GM12878 (cell line): ENCODE results near the gene KLF7. TPM values are rescaled to one million over a fixed set of nuclear protein-coding genes. Genes with fewer than 3 reads are reported as not detected.

ENCODE experiments used
- ATAC-seq: fragments of 200-7000 bp; cut with Tn5 transposase; 3 replicates; pipeline ENCODE4 v1.9.1; 2020; ENCODE audit warnings: mild to moderate bottlenecking, moderate library complexity
- BruUV-seq: library from RNA; stranded (reverse); fragments of 400-500 nt; replicated peaks from 2 replicates; lab custom pipeline; 2021; lab: Mats Ljungman, UMichigan
- CTCF ChIA-PET: fragments of 300-600 bp; sonication (Branson Sonifier 250); formaldehyde crosslinking; extraction: SDS; loops from one replicate; lab custom pipeline; 2021; ENCODE audit warnings: inconsistent platforms; lab: Yijun Ruan, JAX
- POLR2A ChIA-PET: fragments of 350-600 bp; formaldehyde crosslinking; extraction: SDS; loops from one replicate; lab custom pipeline; 2021; ENCODE audit warnings: inconsistent platforms; lab: Charles Lee
- RAD21 ChIA-PET: fragments of 300-600 bp; sonication (Branson Sonifier 250); formaldehyde crosslinking; loops from one replicate; lab custom pipeline; 2023; ENCODE audit warnings: antibody characterized with exemption; ENCODE audit not compliant: unreplicated experiment; lab: Charles Lee
- SMC1A ChIA-PET: fragments of 300-600 bp; sonication (Branson Sonifier 250); formaldehyde crosslinking; loops from one replicate; lab custom pipeline; 2023; ENCODE audit not compliant: unreplicated experiment, uncharacterized antibody; lab: Charles Lee
- DNase-seq: peaks from one replicate; pipeline ENCODE4 v3.0.0-alpha.2; 2011; ENCODE audit warnings: low read depth, low spot score
- FAIRE-seq: peaks from 3 replicates; lab custom pipeline; 2011; peaks lifted over from hg19 to GRCh38; lab: Jason Lieb, UNC
- H2AFZ ChIP-seq: 2 replicates; pipeline ENCODE4 v1.6.0; 2011; ENCODE audit warnings: low read depth, low read length, control low read depth; ENCODE audit not compliant: control insufficient read depth
- H3K27ac ChIP-seq: 2 replicates; pipeline ENCODE4 v1.5.1; 2011; ENCODE audit warnings: control low read depth; ENCODE audit not compliant: control insufficient read depth, insufficient read depth
- H3K27me3 ChIP-seq, 2 experiments: replicated peaks in 1 of 2; 2 replicates each; pipeline versions ENCODE4 v1.6.0 to v1.6.1; 2011; ENCODE audit warnings: low read length in 1 of 2; ENCODE audit not compliant: control insufficient read depth in 2 of 2, insufficient read depth in 2 of 2
- H3K36me3 ChIP-seq, 2 experiments: 2 replicates each; pipeline ENCODE4 v1.5.1; 2011; ENCODE audit warnings: low read length in 1 of 2; ENCODE audit not compliant: control insufficient read depth in 2 of 2, insufficient read depth in 2 of 2
- H3K4me1 ChIP-seq: 2 replicates; pipeline ENCODE4 v1.6.1; 2011; ENCODE audit warnings: mild to moderate bottlenecking, low read length, moderate library complexity, mixed read lengths; ENCODE audit not compliant: control insufficient read depth, insufficient read depth
- H3K4me2 ChIP-seq: 2 replicates; pipeline ENCODE4 v1.6.0; 2011; ENCODE audit warnings: control low read depth; ENCODE audit not compliant: control insufficient read depth, insufficient read depth
- H3K4me3 ChIP-seq: fragments of 200-600 bp; sonication (generic); 2 replicates; pipeline ENCODE4 v1.5.1; 2016
- H3K79me2 ChIP-seq: 2 replicates; pipeline ENCODE4 v1.6.0; 2011; ENCODE audit warnings: low read length; ENCODE audit not compliant: control insufficient read depth, insufficient read depth
- H3K9ac ChIP-seq: 2 replicates; pipeline ENCODE4 v1.8.0; 2011; ENCODE audit warnings: low read length, control low read depth, mixed read lengths; ENCODE audit not compliant: control insufficient read depth, insufficient read depth
- H3K9me3 ChIP-seq: replicated peaks from 3 replicates; pipeline ENCODE4 v1.5.1; 2011; ENCODE audit warnings: mild to moderate bottlenecking, low read length; ENCODE audit not compliant: control insufficient read depth, insufficient read depth
- H4K20me1 ChIP-seq: 2 replicates; pipeline ENCODE4 v1.6.0; 2011; ENCODE audit not compliant: control insufficient read depth, insufficient read depth
- CBFB ChIP-seq: IDR thresholded peaks from 2 replicates; pipeline ENCODE4 v1.6.1; 2016; ENCODE audit warnings: antibody characterized with exemption, low read depth
- KAT2A ChIP-seq: conservative IDR thresholded peaks from 2 replicates; pipeline ENCODE4 v1.6.1; 2011; ENCODE audit warnings: low read depth, low read length; ENCODE audit not compliant: control insufficient read depth
- MTA2 ChIP-seq: fragments of 450-650 bp; IDR thresholded peaks from 2 replicates; pipeline ENCODE4 v1.6.1; 2016; ENCODE audit warnings: low read depth, mild to moderate bottlenecking, moderate library complexity
- MXI1 ChIP-seq: fragments of 150-350 bp; IDR thresholded peaks from 2 replicates; pipeline ENCODE4 v1.6.1; 2011; ENCODE audit warnings: low read depth, mild to moderate bottlenecking, inconsistent platforms, low read length, improper control_type of control experiment
- SMARCA5 ChIP-seq: fragments of 450-650 bp; IDR thresholded peaks from 2 replicates; pipeline ENCODE4 v1.6.1; 2017; ENCODE audit warnings: mild to moderate bottlenecking
- ZNF24 ChIP-seq: fragments of 450-650 bp; IDR thresholded peaks from 2 replicates; pipeline ENCODE4 v1.6.1; 2017; ENCODE audit warnings: antibody characterized with exemption, mild to moderate bottlenecking
- WGBS: methylation state at CpG from one replicate; pipeline ENCODE4 v1.1.6; 2016; ENCODE audit warnings: low lambda C conversion rate; ENCODE audit not compliant: insufficient replicate concordance, insufficient coverage; ENCODE audit errors: missing lambda C conversion rate; 5-methylcytosine and 5-hydroxymethylcytosine counted together
- in situ Hi-C: fragments of 300-500 bp; cut with MboI; formaldehyde crosslinking; loops from 9 replicates; pipeline ENCODE4 v1.14.3; 2018; ENCODE audit warnings: mixed read lengths
- intact Hi-C: fragments of 100-400 bp; cut with micrococcal nuclease; formaldehyde crosslinking; loops from one replicate; pipeline ENCODE4 v1.14.2; 2022; ENCODE audit not compliant: unreplicated experiment
- polyA plus RNA-seq, 11 experiments: library from polyadenylated mRNA; depleted of rRNA in 4 of 11; unstranded in 6 of 11; stranded (reverse) in 5 of 11; fragments of >200 nt; fragmentation: Nextera tagmentation in 4 of 11; fragmentation: Illumina TruSeq in 1 of 11; extraction: Ambion mirVana in 4 of 11; extraction: Trizol in 1 of 11; gene quantifications; 1 replicate in 1 of 11; 2 replicates in 10 of 11; pipeline versions ENCODE4 v1.2.1 to v1.2.3, GENCODE V29; 2011 to 2016; ENCODE audit warnings: inconsistent platforms in 2 of 11, missing spikeins in 2 of 11, low read depth in 1 of 11
- total RNA-seq, 4 experiments: library from RNA; depleted of rRNA in 3 of 4; stranded (reverse); fragments of >200 nt in 3 of 4; fragmentation: Illumina TruSeq in 1 of 4; extraction: Trizol in 1 of 4; gene quantifications; 2 replicates each; pipeline versions ENCODE4 v1.2.1 to v1.2.3, GENCODE V29; 2013 to 2021
- TF ChIP-seq, protein P1 (sequence below): IDR thresholded peaks from 2 replicates; pipeline ENCODE4 v1.6.1; 2012; ENCODE audit warnings: low read length, inconsistent platforms

The KLF7 gene
- total and polyA plus RNA-seq, 10 of the 15 experiments (the other 5 are each of a cell fraction or from before 2014, with no cell fraction given), result 2.4 to 24.8 (median 8.5) TPM

DNA sequence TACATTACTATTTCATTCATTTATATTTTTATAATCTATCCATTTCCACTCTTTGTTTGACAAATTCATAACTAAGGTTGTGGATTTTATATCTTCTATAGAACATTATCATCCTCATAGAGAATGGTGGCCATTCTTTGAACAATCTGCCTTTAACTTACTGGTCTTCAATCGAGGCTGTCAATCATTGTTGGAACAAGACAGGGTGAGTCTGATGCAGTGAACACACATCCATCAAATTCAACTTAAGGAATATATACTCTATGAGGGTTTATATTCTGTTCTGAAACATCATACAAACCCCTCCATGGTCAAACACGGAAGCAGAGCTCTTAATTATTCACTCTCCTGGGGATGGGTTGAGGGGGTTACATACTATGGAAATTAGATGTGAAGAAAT, 28.3 kb upstream of the KLF7 start:
- SMC1A ChIA-PET, result interaction anchor here (1.3 kb wide), 1 partner anchor 46 kb away, joined by 4 read pairs; no protein-coding TSS in a partner anchor
- no peak overlapping the region for H2AFZ ChIP-seq
- FAIRE-seq (no peak), DNase-seq (no peak), ATAC-seq (no peak)
- TF ChIP-seq ZNF24, result no peak
- no peak for TF ChIP-seq MXI1
- no peak for TF ChIP-seq CBFB
- TF ChIP-seq, protein P1, sequence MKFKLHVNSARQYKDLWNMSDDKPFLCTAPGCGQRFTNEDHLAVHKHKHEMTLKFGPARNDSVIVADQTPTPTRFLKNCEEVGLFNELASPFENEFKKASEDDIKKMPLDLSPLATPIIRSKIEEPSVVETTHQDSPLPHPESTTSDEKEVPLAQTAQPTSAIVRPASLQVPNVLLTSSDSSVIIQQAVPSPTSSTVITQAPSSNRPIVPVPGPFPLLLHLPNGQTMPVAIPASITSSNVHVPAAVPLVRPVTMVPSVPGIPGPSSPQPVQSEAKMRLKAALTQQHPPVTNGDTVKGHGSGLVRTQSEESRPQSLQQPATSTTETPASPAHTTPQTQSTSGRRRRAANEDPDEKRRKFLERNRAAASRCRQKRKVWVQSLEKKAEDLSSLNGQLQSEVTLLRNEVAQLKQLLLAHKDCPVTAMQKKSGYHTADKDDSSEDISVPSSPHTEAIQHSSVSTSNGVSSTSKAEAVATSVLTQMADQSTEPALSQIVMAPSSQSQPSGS, result no peak
- no peaks in the 10 kb centered on the region for H3K36me3 ChIP-seq
- WGBS, result 42% methylated on average over 2 of the region's 2 CpGs
- POLR2A ChIA-PET, result no interaction called here
- H3K4me3 ChIP-seq, result no peak overlapping the region
- CTCF ChIA-PET, result no interaction called here
- H4K20me1 ChIP-seq, result no peaks in the 10 kb centered on the region
- H3K27me3 ChIP-seq, result no peaks in the 10 kb centered on the region
- H3K4me2 ChIP-seq, result no peak overlapping the region
- BruUV-seq, result no TSS peak
- no peaks in the 10 kb centered on the region for H3K4me1 ChIP-seq
- intact Hi-C loops (no loop called here), in situ Hi-C loops (no loop called here)
- H3K79me2 ChIP-seq, result no peaks in the 10 kb centered on the region
- RAD21 ChIA-PET, result interaction anchor here (0.7 to 2.7 kb wide), 2 partner anchors 27 to 145 kb away, joined by 3 to 6 read pairs; partner anchors contain the start of gene KLF7
- no peaks in the 10 kb centered on the region for H3K9me3 ChIP-seq
- no peak overlapping the region for H3K9ac ChIP-seq
- H3K27ac ChIP-seq, result no peak overlapping the region

- TF ChIP-seq MTA2 (no peak), SMARCA5 (no peak), KAT2A (no peak)
- Histone ChIP-seq H3K9me3 (peaks cover 4% of the 10 kb centered on the region; the same call in 1 of the 3 replicates), H3K4me3 (no peak overlapping the region), H3K27ac (no peak overlapping the region), H3K4me1 (no peaks in the 10 kb centered on the region), H4K20me1 (no peaks in the 10 kb centered on the region), H3K9ac (no peak overlapping the region), H2AFZ (no peak overlapping the region), H3K27me3 (peaks cover 0 to 2% of the 10 kb centered on the region in 2 experiments; a peak in 1 of 4 replicates), H3K36me3 (no peaks in the 10 kb centered on the region), H3K4me2 (no peak overlapping the region), H3K79me2 (no peaks in the 10 kb centered on the region)
- CTCF ChIA-PET, result interaction anchor here (0.8 to 1.2 kb wide), 2 partner anchors 10 to 14 kb away, joined by 3 to 4 read pairs; no protein-coding TSS in a partner anchor
- no peak for DNase-seq
- no peak for ATAC-seq
- no TSS peak for BruUV-seq
- SMC1A ChIA-PET, result interaction anchor here (1.9 kb wide), 1 partner anchor 12 kb away, joined by 4 read pairs; no protein-coding TSS in a partner anchor
- intact Hi-C loops (no loop called here), in situ Hi-C loops (no loop called here)
- RAD21 ChIA-PET, result no interaction called here
- 38% methylated on average over 3 of the region's 3 CpGs for WGBS
- no peak for FAIRE-seq
- POLR2A ChIA-PET, result no interaction called here
These were observed 23.1 kb upstream of the KLF7 start for GRCh38 chr2:207188626-207189419.
